Measurements from ENCODE around the gene GRIN3A.
"Not testable (repeated sequence)": the region's sequence is repeated elsewhere in the genome, so short reads cannot be mapped to it uniquely, and the experiment has no call there.

Gene GRIN3A

DNA sequence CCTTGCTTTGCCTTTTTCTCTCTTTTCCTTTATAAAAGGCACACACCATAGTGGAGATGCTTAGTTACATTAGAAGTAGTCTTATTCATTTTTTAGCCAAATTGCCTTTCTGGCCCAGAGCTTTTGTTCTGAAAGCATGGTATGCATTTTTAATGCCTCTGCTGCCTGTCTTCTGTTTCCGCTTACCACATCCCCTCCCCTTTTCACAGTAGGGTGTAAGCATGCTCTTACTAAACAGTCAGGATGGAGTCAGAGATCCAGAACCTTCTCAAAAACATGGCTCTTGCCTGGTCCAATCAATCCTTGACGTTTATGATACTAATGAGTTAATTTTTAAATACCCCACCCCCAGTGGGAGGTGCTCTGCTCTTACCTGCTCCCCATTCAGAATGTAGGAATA is 166.1 kb downstream of the GRIN3A start:
- DNase-seq: no peak

DNA sequence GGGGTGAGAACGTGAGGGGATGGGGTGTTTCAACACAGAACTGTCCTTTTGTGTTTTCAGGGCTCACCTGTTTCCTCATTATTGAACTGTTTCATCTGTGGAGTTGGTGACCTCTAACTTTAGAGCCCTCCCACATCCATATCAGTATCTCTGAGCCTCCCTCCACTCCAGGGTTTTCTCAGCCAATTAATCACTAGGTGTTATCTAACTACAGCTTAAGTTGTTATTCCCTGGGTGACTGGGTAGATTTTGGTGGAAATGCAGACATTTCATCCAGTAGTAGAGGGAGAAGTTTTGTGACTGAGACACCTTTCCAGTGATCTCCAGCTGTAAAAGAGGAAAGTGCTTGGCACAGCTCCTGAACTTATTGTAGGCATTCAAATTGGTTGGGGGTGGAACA is 167.3 kb downstream of the GRIN3A start:
- no peak for DNase-seq

DNA sequence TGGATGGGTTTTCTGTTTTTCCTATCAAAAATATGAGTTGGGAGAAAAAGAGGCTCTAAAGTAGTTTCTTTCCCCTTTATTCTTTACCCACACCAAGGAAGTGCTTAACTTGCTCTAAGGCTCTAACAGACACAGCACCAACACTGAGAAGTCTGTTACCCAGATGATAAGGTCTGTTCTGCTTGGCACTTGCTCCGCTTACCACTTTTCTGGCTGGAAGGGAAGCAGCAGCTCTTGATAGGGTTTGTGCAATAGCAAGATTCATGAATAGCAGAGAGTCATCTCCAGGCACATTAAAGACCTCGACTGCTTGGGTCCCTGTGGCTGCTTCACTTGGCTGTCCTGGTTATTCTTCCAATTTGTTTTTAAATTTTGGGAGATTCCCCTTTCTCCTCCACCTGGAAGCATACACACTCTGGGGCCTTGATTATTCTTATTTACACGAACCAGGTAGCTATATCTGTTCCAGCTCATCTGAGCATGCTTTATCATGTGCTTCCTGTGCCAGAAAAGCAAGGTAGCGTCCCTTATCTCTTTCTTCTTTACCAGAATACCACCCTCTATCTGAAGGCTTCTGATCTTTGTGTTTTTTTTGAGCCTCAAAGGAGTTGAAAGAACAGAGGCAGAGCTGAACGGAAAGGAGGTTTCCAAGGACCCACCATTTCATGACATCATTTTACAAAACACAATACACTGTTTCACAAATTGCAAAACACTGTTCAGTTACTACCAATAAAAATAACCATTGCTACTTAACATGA is 168.5 kb downstream of the GRIN3A start:
- peak; percentile 56 for DNase-seq

DNA sequence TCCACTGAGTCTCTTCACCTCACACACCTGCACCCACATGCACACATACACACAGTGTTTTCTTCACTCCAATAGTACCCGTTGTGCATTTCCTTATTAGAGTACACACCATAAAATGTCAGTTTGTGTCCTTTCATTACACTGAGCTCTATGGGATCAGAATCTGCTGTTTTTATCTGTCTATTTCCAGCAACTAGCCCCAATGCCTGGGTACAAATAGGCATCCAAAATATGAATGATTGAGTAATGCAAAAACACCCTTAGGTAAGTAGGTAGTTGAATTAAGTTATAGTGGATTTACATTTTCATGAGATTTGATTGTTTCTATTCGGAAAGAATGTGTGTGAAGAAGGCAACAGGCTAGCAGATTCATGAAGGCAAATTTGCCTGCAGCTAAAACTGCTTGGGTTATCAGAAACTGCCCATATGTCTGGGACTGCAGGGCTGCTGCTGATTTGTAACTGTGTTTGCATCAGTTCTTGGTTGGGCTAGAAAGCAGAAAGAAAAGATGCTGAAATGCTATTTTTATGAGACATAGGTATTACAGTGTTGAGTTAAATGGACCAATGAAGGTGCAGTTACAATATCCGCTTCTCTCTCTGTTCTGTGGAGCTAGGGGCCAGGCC is 170.6 kb downstream of the GRIN3A start:
- no peak for DNase-seq

DNA sequence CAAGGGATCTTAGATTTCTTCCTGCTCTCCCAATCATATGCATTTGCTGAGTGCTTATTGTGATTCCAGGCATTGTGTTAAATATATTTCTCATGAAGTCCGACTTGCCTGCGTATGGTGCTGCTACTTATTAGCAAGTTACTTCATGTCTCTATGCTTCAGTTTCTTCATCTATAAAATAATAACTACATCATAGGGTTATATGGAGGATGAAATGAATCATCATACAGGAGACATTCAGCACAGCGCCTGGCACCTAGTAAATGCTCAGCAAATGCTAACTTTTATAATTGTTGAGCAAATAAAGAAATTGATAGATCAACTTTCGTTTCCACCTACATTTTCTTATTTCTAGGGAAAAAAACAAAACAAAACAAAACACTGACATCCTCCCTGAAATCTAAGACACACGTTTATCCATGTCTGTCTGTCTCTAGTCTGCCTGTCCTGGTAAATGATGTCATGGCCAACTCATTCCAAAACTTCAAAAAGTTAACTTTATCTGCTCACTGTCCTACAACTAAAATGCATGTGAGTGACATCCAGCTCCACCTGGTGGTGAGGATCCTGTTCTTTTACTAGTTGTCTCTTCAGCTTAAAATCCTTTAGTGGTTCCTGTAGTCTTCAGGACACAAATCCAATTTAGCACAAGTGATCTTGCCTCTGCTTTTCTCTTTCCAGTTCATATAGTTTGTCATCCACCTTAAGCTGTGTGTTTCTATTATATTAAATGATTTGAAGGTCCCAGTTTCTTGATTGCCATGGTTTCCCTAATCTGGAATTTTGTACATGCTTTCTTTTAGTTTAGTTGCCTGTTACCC is 171.3 kb downstream of the GRIN3A start:
- peak; percentile 35 for DNase-seq

DNA sequence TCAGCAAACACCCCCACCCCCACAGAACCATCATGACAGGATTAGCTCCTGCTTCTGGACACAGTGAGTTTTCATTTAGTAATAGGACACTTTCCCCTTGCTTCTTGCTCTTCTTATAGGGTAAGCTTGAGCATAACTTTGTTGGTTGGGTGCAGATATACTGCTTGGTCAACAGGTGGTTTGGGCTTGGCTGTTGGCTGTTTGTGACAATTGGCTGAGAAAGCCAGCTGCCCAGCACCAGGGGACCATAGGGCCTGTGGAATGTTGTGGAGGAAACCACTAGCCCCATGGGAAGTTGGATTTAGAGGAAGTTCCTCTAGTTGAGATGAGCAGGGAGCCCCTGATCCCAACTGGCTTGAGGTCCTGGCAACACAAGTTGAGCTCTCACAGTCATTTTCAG is 174.2 kb downstream of the GRIN3A start:
- DNase-seq: no peak

DNA sequence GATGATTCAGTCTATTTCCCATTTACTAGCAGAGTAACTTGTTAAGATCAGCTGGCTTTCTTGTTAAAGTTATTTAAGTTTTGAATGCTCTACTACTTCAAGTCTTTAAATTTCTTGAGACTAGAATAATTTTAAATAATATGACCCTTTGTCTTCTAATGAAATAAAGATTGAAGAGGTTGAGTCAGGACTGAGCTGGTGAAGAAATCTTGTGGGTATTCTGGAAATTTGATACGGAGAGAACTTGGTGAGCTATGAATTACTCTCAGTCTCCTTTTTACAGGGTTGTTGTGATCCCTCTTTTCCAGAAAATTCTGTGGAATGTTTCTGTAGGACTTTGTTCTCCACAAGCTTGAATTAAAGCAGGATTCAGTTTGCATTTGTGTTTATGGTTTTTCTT is 175.5 kb downstream of the GRIN3A start:
- DNase-seq: no peak

DNA sequence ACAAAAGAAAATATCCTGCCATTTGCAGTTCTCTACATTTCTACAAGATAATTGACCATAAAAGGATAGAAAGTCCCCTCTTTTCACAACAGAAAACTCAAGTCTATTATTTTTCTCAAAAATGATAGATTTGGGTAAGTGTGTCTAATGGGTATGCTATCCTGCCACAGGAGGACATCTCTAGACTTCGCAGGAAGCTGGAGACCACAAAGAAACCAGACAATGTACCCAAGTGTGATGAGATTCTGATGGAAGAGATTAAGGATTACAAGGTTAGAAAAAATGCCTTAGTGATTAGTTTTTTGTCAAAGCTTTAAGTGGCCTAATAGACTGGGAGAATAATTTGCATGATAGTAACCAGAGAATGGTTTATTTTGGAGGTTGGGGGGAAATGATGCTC is 176.7 kb downstream of the GRIN3A start:
- no peak for DNase-seq

DNA sequence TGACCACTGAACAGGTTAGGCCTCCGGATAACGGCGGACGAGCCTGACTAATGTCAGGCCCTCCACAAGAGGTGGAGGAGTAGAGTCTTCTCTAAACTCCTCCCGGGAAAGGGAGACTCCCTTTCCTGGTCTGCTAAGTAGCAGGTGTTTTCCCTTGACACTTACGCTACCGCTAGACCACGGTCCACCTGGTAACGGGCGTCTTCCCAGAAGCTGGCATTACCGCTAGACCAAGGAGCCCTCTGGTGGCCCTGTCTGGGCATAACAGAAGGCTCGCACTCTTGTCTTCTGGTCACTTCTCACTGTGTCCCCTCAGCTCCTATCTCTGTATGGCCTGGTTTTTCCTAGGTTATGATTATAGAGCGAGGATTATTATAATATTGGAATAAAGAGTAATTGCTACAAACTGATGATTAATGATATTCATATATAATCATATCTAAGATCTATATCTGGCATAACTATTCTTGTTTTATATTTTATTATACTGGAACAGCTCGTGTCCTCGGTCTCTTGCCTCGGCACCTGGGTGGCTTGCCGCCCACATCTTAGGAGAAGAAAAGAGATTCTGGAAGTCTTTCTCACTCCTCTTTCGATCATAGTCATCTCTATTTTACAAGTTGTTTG is 188.9 kb downstream of the GRIN3A start:
- DNase-seq: not testable (repeated sequence)

DNA sequence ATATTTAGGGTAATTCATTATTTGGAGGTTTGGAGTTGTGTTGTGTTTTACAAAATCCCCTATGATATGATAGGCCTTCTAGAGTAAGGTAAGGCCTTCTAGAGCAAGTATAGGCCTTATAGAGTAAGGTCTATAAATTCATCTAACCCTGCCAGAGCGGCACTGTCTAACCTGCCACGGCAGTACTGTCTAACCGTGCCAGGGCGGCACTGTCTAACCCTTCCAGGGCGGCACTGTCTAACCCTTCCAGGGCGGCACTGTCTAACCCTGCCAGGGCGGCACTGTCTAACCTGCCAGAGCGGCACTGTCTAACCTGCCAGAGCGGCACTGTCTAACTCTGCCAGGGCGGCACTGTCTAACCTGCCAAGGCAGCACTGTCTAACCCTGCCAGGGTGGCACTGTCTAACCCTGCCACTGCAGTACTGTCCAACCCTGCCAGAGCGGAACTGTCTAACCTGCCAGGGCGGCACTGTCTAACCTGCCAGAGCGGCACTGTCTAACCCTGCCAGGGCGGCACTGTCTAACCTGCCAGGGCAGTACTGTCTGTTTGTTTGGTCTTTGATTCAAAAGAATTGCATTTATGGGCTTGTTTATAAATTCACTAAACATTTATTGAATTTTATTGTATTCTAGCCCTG is 195.2 kb downstream of the GRIN3A start:
- no peak for DNase-seq

DNA sequence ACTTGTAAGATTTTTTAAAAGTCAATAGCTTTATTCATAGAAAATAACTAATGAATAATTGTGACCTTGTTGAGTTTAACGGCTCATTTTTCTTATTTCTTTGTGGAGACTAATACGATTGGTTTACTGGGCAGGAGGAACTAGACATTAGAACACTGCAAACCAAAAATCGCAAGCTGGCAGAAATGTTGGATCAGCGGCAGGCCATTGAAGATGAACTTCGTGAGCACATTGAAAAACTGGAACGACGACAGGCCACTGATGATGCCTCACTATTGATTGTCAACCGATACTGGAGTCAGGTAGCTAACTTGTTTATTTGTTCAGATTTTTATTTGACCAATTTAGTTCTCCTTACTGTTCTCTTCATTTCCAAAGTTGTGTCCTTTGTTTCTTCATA is 198.4 kb downstream of the GRIN3A start:
- no peak for DNase-seq

DNA sequence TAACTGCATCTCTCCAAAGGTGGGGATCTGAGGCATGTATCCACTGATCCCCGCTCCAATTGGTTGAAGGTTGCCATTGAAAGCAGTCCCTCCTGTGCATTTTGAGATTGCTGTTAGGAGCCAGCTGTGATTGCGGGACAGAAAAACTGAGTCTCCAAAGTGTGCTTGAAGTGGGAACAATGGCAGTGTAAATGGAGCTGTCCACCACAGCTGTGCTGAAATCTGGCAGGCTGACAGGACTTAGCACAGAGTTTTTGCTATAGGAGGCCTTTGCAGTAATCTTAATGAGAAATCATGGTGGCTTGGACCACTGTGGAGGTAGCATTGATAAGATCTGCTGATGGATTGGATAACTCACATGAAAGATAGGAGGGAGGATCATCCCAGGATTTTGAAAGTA is 201.5 kb downstream of the GRIN3A start:
- DNase-seq: peak; percentile 11

DNA sequence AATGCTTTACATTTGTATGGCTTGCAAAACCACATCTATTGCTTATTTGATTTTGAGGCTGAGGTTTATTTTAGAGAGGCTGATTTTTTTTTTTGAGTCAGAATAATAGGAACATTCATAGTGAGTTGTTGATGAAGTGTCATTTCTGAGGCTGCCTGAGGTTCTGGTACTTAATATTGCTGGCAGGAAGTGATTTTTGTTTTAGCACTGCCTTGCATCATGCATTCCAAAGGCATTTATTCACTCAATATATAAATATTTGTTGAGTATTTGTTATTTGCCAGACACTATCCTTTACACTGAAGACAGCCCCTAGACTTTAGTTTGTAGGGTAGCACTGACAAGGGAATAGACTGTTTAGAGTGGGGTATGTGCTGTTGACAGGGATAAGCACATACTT is 202.1 kb downstream of the GRIN3A start:
- no peak for DNase-seq

DNA sequence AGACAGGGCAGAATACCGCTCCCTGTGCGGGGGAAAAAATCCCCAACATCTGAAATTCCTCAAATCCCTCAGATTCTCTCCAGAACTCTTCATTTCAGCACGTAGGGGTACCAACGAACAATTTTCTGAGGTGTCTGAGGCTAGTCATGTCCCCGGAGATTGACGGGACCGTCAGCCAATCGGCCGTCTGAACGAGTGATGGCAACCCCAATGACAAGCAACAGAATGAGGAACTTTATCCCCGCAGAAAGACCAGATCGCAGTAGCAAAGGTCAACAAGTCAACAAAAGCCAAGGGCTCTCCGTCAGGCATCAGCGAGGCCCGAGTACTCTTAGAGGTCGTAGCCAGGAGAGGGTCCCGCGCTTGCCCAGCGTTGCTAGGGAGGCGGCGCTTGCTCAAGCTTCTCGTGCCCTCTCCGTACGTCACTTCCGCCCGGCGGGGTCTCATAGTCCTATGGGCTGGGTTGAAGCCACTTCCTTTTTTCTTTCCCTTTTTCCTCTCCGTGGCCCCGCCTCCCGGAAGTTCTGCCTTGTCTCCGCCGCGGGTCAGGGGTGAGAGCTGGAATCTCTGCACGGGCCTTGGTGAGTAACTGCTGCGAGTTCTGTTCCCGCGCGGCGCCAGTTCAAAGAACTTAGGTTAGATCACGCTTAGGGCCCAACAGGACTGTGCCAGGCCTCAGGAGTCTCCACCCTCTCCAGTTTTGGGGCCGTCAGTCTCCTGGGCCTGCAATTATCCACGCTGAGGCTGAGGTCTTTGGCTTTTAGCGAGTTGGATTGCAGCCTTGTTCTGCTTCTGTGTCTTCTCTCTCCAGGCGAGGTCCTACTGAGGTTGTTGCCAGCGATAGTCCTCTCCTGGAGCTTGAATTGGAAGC is 204.9 kb downstream of the GRIN3A start, which contains the start of gene RNF20:
RNF20 (plus strand) TSS at position 520 of the 871 bp plus-strand sequence. CDS start 1,571 bp downstream, outside the sequence.
- DNase-seq: peak; percentile 98

DNA sequence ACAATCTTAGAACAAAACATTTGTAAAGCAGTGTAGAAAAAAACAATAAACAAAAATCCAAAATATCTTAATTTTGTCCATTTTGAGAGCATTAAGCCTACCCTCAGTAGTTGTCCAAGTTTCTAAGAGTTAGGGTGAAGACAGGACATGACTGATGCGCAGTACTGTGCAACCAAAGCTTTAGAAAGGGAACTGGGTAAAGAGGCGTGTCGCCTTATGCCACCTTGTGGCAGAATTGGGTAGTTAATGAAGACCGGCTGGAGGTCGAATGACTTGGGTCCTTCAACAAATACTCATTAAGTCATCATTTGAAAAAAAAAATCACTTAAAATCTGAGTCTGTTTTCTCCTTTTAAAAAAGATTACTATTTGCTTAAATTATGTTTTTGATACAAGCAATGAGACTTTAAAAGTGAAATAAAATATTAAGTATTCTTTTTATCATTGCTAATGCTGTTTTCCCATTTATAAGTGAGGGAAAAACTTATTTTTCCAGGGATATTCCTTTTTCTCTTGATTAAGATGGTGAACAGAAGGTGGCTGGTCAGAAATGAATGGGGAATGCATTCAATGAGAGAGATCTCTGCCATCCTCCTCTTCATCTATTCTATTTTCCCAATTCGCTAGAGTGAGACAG is 208.3 kb downstream of the GRIN3A start:
- DNase-seq: peak; percentile 83

DNA sequence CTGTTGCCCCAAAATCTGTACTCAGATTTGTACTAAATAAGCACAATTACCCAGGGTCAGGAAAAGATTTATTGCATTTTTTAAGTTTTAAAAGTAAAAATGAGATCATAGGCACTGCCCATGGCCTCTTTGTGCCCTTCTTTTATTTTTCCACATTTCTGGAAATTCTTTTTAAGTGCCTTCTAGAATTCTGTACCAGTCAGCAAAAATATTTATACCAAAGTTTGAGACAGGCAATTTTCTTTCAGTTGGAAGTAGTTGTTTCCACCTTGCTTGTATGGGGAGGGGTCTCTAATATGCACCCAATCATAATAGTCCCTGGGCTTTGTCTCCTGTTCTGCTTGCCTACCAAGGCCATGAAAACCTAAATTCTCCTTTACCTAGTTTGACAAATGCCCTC is 210.4 kb downstream of the GRIN3A start:
- DNase-seq: no peak

DNA sequence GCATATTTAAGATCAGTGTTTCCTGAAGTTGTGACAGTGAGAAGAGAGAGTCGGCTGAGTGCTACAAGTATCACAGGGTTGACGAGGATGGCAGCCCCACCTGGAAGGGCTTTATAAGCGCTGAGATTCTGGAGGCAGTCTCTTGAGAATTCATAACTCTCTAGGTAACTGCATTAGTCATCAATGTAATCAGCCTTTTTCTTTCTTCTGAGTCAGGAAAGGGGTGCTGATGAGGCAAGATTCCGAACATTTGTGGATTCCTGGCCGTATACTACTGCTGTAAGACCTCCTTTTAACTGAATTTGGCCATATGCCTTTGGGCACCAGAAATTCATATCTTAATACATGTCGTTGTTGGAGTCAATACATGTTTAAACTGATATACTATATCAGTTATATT is 211.4 kb downstream of the GRIN3A start:
- DNase-seq: no peak

DNA sequence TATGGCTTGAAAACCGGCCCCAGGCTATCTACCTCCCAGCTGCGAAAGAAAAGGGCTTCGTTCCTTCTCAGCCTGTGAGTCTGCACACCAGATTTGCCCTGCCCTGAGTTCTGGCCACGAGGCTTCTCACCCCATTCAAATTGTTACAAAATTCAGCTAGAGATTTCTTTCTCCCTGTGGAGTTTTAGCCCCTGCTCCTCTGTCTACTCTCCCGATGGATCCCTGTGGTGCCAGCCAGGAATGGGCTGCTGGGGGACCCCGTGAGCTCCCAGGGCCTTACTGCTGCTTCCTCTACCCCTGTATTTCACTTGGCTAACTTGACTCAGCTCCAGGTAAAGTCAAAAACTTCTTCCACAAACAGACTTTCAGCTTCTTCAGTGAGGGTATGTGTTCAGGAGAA is 214.1 kb downstream of the GRIN3A start:
- DNase-seq: no peak
